NOMO-1 (cell line): ENCODE measurements around the gene FAM184B.

ENCODE experiments used
- DNase-seq, 2 experiments: peaks; one replicate each; lab custom pipeline; 2025; ENCODE audit not compliant: unreplicated experiment in 2 of 2; lab: John Stamatoyannopoulos, UW

The FAM184B gene

GRCh38 chr4:17778431-17778830 is 3.0 kb downstream of the FAM184B start:
- no peak for DNase-seq

GRCh38 chr4:17773135-17773698 is 8.2 kb downstream of the FAM184B start:
- DNase-seq, result no peak

- DNase-seq, result no peak
Observed at GRCh38 chr4:17771284-17771908, 10.0 kb downstream of the FAM184B start.

- DNase-seq, result no peak
Observed at GRCh38 chr4:17770845-17771244, 10.6 kb downstream of the FAM184B start.

- no peak for DNase-seq
Observed at GRCh38 chr4:17769406-17770174, 11.8 kb downstream of the FAM184B start.

- no peak for DNase-seq
Observed at GRCh38 chr4:17766826-17767458, 14.5 kb downstream of the FAM184B start.

- no peak for DNase-seq
Observed at GRCh38 chr4:17765514-17766286, 15.7 kb downstream of the FAM184B start.

- DNase-seq, result no peak
Observed at GRCh38 chr4:17763931-17764330, 17.5 kb downstream of the FAM184B start.

GRCh38 chr4:17763416-17763815 is 18.0 kb downstream of the FAM184B start:
- DNase-seq, result no peak

- DNase-seq, result no peak
Observed at GRCh38 chr4:17762726-17763125, 18.7 kb downstream of the FAM184B start.

GRCh38 chr4:17761062-17761461 is 20.4 kb downstream of the FAM184B start:
- no peak for DNase-seq

- DNase-seq, result no peak
Observed at GRCh38 chr4:17760626-17761025, 20.8 kb downstream of the FAM184B start.

- no peak for DNase-seq
Observed at GRCh38 chr4:17758485-17758884, 22.9 kb downstream of the FAM184B start.

GRCh38 chr4:17757621-17758020 is 23.8 kb downstream of the FAM184B start:
- no peak for DNase-seq

- DNase-seq, result no peak
Observed at GRCh38 chr4:17753646-17754045, 27.8 kb downstream of the FAM184B start.

GRCh38 chr4:17740702-17741101 is 40.7 kb downstream of the FAM184B start:
- DNase-seq, result no peak

GRCh38 chr4:17736484-17736883 is 44.9 kb downstream of the FAM184B start:
- no peak for DNase-seq

- DNase-seq, result no peak
Observed at GRCh38 chr4:17726911-17727310, 54.5 kb downstream of the FAM184B start.

GRCh38 chr4:17723648-17724047 is 57.8 kb downstream of the FAM184B start:
- DNase-seq, result no peak

GRCh38 chr4:17722356-17722700 is 59.1 kb downstream of the FAM184B start:
- DNase-seq, result no peak
